Measurements from ENCODE around the gene ATAD5. TPM values are rescaled to one million over a fixed set of nuclear protein-coding genes. Genes with fewer than 3 reads are reported as not detected.
"Not testable (repeated sequence)": the region's sequence is repeated elsewhere in the genome, so short reads cannot be mapped to it uniquely, and the experiment has no call there.

Gene ATAD5
- total RNA-seq, 1 experiment from 2014 or later: 37.6 TPM

DNA sequence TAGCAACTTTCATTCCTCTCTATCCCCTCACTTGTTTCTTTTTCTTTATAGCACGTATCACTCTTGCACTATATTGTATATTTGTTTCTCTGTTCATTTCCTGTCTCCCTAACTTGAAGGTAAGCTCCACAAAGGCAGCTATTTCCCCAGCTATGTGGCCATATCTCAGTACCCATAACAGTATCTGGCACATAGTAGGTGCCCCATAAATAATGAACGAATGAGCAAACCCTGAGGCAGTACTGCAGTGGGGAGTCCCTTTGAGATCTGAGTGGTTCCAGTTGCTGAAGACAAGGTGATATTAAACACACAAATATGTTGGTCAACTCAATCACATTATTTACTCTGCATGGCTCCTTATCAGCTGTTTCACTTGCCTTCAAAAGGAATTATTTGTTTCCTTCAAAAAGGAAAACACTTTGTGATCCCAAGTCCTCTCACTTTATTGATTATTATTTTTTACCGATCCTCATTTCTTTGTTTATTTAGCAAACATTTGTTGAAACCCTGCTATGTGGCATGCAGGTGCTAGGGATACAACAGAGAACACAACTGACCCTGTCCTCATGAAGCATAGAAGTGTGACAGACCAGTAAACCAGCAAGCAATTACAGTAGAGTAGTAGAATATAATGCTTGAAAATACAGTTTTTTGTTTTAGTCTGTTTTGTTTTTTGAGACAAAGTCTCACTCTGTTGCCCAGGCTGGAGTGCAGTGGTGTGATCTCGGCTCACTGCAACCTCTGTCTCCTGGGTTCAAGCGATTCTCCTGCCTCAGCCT lies 84.3 kb downstream of the ATAD5 start:
- no peaks in the 10 kb centered on the region for H3K4me1 ChIP-seq
- no peak overlapping the region for H3K27ac ChIP-seq
- no peak overlapping the region for H3K4me3 ChIP-seq
- no peak for DNase-seq
- no peaks in the 10 kb centered on the region for H3K36me3 ChIP-seq
- H3K9me3 ChIP-seq (replicated peaks): no peaks in the 10 kb centered on the region
- no peaks in the 10 kb centered on the region for H3K27me3 ChIP-seq

- no peaks in the 10 kb centered on the region; the same call in 1 of the 2 replicates for H3K9me3 ChIP-seq (replicated peaks)
- H3K27ac ChIP-seq: no peak overlapping the region
- no peak for DNase-seq
These were observed 85.3 kb downstream of the ATAD5 start for GRCh38 chr17:30917050-30917449.

GRCh38 chr17:30920282-30920681 lies 88.5 kb downstream of the ATAD5 start:
- Histone ChIP-seq H3K36me3 (no peaks in the 10 kb centered on the region), H3K4me3 (no peak overlapping the region), H3K9me3 (replicated peaks) (no peaks in the 10 kb centered on the region; the same call in 1 of the 2 replicates), H3K27ac (no peak overlapping the region), H3K4me1 (no peaks in the 10 kb centered on the region), H3K27me3 (no peaks in the 10 kb centered on the region)
- DNase-seq: no peak

More at GRCh38 chr17:30917050-30917449, 85.3 kb downstream of the ATAD5 start:
- no peaks in the 10 kb centered on the region for H3K27me3 ChIP-seq
- no peaks in the 10 kb centered on the region for H3K4me1 ChIP-seq
- H3K36me3 ChIP-seq: no peaks in the 10 kb centered on the region
- H3K4me3 ChIP-seq: no peak overlapping the region

- Histone ChIP-seq H3K27me3 (no peaks in the 10 kb centered on the region), H3K4me1 (no peaks in the 10 kb centered on the region), H3K9me3 (replicated peaks) (no peaks in the 10 kb centered on the region; the same call in 1 of the 2 replicates), H3K4me3 (no peak overlapping the region), H3K36me3 (no peaks in the 10 kb centered on the region), H3K27ac (no peak overlapping the region)
- DNase-seq: no peak
These were observed 89.1 kb downstream of the ATAD5 start for GRCh38 chr17:30920683-30921543.

GRCh38 chr17:30921544-30922196 lies 89.9 kb downstream of the ATAD5 start, which contains the start of gene ADAP2:
TSS of gene ADAP2 (plus strand) at chr17:30921945. CDS start at chr17:30922015, 70 bp downstream.
- H3K9me3 ChIP-seq (replicated peaks): no peaks in the 10 kb centered on the region; the same call in 1 of the 2 replicates
- no peaks in the 10 kb centered on the region for H3K36me3 ChIP-seq
- no peaks in the 10 kb centered on the region for H3K4me1 ChIP-seq
- no peak for DNase-seq
- no peak within 1 kb of the TSS for H3K4me3 ChIP-seq
- H3K27ac ChIP-seq: no peak within 1 kb of the TSS
- H3K27me3 ChIP-seq: no peaks in the 10 kb centered on the region

DNA sequence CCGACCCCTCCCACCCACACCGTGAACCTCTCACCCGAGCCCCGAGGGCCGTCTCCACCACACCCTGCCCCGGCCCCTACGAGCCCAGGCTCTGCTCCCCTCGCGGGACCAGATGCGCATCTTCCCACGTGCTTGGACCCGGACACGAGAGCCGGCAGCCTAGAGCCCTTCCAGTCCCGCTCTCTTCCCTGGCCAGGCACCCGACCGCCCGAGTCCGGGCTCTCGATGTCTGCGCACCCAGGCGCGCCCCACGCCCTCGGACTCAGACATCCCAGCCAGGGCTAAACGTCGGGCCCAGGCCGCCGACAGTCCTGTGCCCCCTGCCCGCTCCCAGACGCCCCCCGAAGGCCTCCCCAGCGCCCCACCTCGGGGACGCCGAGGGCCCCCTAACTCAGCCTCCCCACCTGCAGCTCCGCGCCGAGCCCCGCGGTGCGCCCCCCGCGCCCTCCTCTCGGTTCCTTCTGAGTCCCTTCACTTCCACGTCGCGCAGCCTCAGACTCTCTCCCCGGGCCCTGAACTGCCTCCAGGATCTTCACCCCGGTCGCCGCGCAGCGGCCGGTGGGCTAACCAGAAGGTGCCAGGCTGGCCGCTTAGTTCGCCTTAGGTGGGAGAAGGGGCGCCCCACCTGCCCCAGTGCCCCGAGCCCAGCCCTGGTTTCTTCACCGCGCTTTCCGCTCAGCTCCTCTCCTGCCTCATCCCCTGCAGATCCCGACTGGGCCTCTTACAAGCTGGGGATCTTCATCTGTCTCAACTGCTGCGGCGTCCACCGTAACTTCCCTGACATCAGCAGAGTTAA lies 90.7 kb downstream of the ATAD5 start:
- no peak for DNase-seq
- no peaks in the 10 kb centered on the region for H3K27me3 ChIP-seq
- H3K36me3 ChIP-seq: no peaks in the 10 kb centered on the region
- no peaks in the 10 kb centered on the region; the same call in 1 of the 2 replicates for H3K9me3 ChIP-seq (replicated peaks)
- H3K4me3 ChIP-seq: no peak overlapping the region
- no peaks in the 10 kb centered on the region for H3K4me1 ChIP-seq
- H3K27ac ChIP-seq: no peak overlapping the region

DNA sequence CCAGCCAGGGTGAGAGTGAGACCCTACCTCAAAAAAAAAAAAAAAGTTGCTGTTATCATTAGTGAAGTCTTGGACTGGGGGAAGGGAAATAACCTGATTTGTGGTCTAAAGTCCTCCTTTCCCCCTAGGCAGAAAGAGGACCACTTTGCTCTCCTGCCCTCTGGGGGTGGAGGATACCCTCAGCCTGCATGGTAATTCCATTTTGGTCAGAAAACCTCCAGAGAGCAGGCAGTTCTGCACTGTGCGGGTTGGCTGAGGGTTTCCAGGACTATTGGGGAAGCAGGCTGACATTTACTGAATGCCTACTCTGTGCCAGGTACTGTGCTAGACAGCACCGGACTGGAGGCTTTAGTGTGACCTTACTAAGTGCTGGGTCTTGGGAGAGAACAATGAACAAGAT lies 92.6 kb downstream of the ATAD5 start:
- H3K27ac ChIP-seq: no peak overlapping the region
- no peaks in the 10 kb centered on the region for H3K4me1 ChIP-seq
- no peak overlapping the region for H3K4me3 ChIP-seq
- H3K27me3 ChIP-seq: no peaks in the 10 kb centered on the region
- no peaks in the 10 kb centered on the region for H3K36me3 ChIP-seq
- no peaks in the 10 kb centered on the region; the same call in 1 of the 2 replicates for H3K9me3 ChIP-seq (replicated peaks)
- DNase-seq: no peak

GRCh38 chr17:30926516-30926915 lies 94.8 kb downstream of the ATAD5 start:
- Histone ChIP-seq H3K27me3 (no peaks in the 10 kb centered on the region), H3K36me3 (no peaks in the 10 kb centered on the region), H3K4me3 (no peak overlapping the region), H3K27ac (no peak overlapping the region), H3K9me3 (replicated peaks) (no peaks in the 10 kb centered on the region), H3K4me1 (no peaks in the 10 kb centered on the region)
- no peak for DNase-seq

GRCh38 chr17:30927756-30928155 lies 96.0 kb downstream of the ATAD5 start:
- Histone ChIP-seq H3K27me3 (no peaks in the 10 kb centered on the region), H3K27ac (no peak overlapping the region), H3K9me3 (replicated peaks) (no peaks in the 10 kb centered on the region), H3K4me1 (no peaks in the 10 kb centered on the region), H3K4me3 (no peak overlapping the region), H3K36me3 (no peaks in the 10 kb centered on the region)
- DNase-seq: no peak

DNA sequence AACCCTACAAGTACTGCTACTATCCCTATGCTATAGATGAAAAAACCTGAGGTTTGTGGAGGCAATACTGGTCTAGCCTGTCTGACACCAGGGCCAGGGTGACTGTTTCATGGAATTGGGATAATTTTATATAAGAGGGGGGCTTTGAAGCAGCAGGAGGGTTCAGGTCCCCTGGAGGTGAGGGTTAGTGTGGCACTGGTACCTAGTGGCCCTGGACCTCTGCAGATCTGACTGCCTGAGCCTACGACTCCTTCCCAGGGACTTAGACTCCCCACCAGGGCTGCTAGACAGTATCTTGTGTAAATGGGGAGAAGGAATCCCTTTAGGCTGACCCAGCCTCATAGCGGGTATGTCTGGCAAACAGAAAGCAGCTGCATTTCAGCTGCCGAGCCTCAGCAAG lies 96.8 kb downstream of the ATAD5 start:
- Histone ChIP-seq H3K4me3 (no peak overlapping the region), H3K36me3 (no peaks in the 10 kb centered on the region), H3K27me3 (no peaks in the 10 kb centered on the region), H3K9me3 (replicated peaks) (no peaks in the 10 kb centered on the region), H3K27ac (no peak overlapping the region), H3K4me1 (no peaks in the 10 kb centered on the region)
- no peak for DNase-seq

- H3K9me3 ChIP-seq (replicated peaks): no peaks in the 10 kb centered on the region
- H3K27ac ChIP-seq: no peak overlapping the region
- no peaks in the 10 kb centered on the region for H3K36me3 ChIP-seq
- no peak overlapping the region for H3K4me3 ChIP-seq
- no peak for DNase-seq
- no peaks in the 10 kb centered on the region for H3K4me1 ChIP-seq
- no peaks in the 10 kb centered on the region; the same call in 1 of the 2 replicates for H3K27me3 ChIP-seq
These were observed 97.4 kb downstream of the ATAD5 start for GRCh38 chr17:30929081-30929633.

DNA sequence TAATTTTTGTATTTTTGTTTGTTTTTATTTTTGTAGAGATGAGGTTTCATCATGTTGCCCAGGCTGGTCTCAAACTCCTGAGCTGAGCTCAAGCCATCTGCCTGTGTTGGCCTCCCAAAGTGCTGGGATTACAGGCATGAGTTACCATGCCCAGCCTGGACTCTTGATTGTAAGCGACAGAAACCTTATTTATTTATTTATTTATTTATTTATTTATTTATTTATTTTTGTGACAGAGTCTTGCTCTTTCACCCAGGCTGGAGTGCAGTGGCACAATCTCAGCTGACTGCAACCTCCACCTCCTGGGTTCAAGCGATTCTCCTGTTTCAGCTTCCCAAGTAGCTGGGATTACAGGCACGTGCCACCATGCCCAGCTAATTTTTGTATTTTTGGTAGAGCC lies 98.1 kb downstream of the ATAD5 start:
- not testable (repeated sequence) for H3K4me3 ChIP-seq; H3K4me1 ChIP-seq; DNase-seq; H3K36me3 ChIP-seq; H3K9me3 ChIP-seq (replicated peaks); H3K27me3 ChIP-seq; H3K27ac ChIP-seq

- no peak for DNase-seq
- peaks cover 2% of the 10 kb centered on the region for H3K27me3 ChIP-seq
- H3K36me3 ChIP-seq: no peaks in the 10 kb centered on the region
- no peaks in the 10 kb centered on the region for H3K4me1 ChIP-seq
- no peaks in the 10 kb centered on the region for H3K9me3 ChIP-seq (replicated peaks)
- H3K27ac ChIP-seq: no peak overlapping the region
- no peak overlapping the region for H3K4me3 ChIP-seq
These were observed 98.7 kb downstream of the ATAD5 start for GRCh38 chr17:30930495-30930894.

- H3K27me3 ChIP-seq; DNase-seq; H3K9me3 ChIP-seq (replicated peaks); H3K4me1 ChIP-seq; H3K36me3 ChIP-seq; H3K27ac ChIP-seq; H3K4me3 ChIP-seq: not testable (repeated sequence)
These were observed 99.8 kb downstream of the ATAD5 start for GRCh38 chr17:30931582-30931981.
